Keratinocyte (primary cell): ENCODE results near the gene SLC17A9. TPM values are rescaled to one million over a fixed set of nuclear protein-coding genes. Genes with fewer than 3 reads are reported as not detected.

Source experiments
- DNase-seq: peaks from one replicate; pipeline ENCODE4 v3.0.0-alpha.2; 2011; ENCODE audit warnings: low read depth, missing footprints, low spot score
- FAIRE-seq: peaks from 2 replicates; lab custom pipeline; 2011; peaks lifted over from hg19 to GRCh38; lab: Jason Lieb, UNC
- H2AFZ ChIP-seq: 2 replicates; pipeline ENCODE4 v1.6.0; 2012; ENCODE audit warnings: low read length, control low read depth, inconsistent platforms; ENCODE audit not compliant: control insufficient read depth
- H3K27ac ChIP-seq: 2 replicates; pipeline ENCODE4 v1.5.1; 2011; ENCODE audit warnings: low read length; ENCODE audit not compliant: control insufficient read depth, insufficient read depth
- H3K27me3 ChIP-seq: 3 replicates; pipeline ENCODE4 v1.6.0; 2011; ENCODE audit warnings: low read length; ENCODE audit not compliant: control insufficient read depth, insufficient read depth; ENCODE audit errors: extremely low read depth
- H3K36me3 ChIP-seq, 2 experiments: 2 replicates in 1 of 2; 3 replicates in 1 of 2; pipeline ENCODE4 v1.5.1; 2011; ENCODE audit warnings: low read length in 2 of 2, mild to moderate bottlenecking in 1 of 2; ENCODE audit not compliant: control insufficient read depth in 2 of 2, insufficient read depth in 2 of 2; ENCODE audit errors: extremely low read depth in 1 of 2
- H3K4me1 ChIP-seq: 3 replicates; pipeline ENCODE4 v1.5.1; 2011; ENCODE audit warnings: low read length; ENCODE audit not compliant: control insufficient read depth, insufficient read depth; ENCODE audit errors: extremely low read depth
- H3K4me2 ChIP-seq: 3 replicates; pipeline ENCODE4 v1.6.0; 2011; ENCODE audit warnings: low read depth, low read length; ENCODE audit not compliant: control insufficient read depth, insufficient read depth; ENCODE audit errors: extremely low read depth
- H3K4me3 ChIP-seq, 3 experiments: fragments of 200-600 bp in 1 of 3; sonication (generic) in 1 of 3; 2 replicates in 2 of 3; 3 replicates in 1 of 3; pipeline ENCODE4 v1.5.1; 2011 to 2016; ENCODE audit warnings: low read length in 3 of 3, mild to moderate bottlenecking in 3 of 3, control low read depth in 2 of 3, inconsistent platforms in 1 of 3, low read depth in 1 of 3, mixed read lengths in 1 of 3, mixed run types in 1 of 3, moderate library complexity in 1 of 3; ENCODE audit not compliant: control insufficient read depth in 2 of 3, insufficient read depth in 2 of 3; ENCODE audit errors: extremely low read depth in 1 of 3
- H3K79me2 ChIP-seq: 2 replicates; pipeline ENCODE4 v1.6.0; 2012; ENCODE audit warnings: low read length; ENCODE audit not compliant: control insufficient read depth, insufficient read depth
- H3K9ac ChIP-seq: 3 replicates; pipeline ENCODE4 v1.6.0; 2011; ENCODE audit warnings: low read length; ENCODE audit not compliant: control insufficient read depth, insufficient read depth; ENCODE audit errors: extremely low read depth
- H3K9me1 ChIP-seq: 3 replicates; pipeline ENCODE4 v1.6.0; 2011; ENCODE audit warnings: low read length; ENCODE audit not compliant: control insufficient read depth, insufficient read depth; ENCODE audit errors: extremely low read depth
- H3K9me3 ChIP-seq: 2 replicates; pipeline ENCODE4 v1.5.1; 2012; ENCODE audit warnings: low read depth, low read length; ENCODE audit not compliant: control insufficient read depth
- H4K20me1 ChIP-seq: 3 replicates; pipeline ENCODE4 v1.6.0; 2011; ENCODE audit warnings: low read length; ENCODE audit not compliant: control insufficient read depth, insufficient read depth; ENCODE audit errors: extremely low read depth
- CTCF ChIP-seq, 3 experiments: IDR thresholded peaks in 1 of 3; conservative IDR thresholded peaks in 1 of 3; optimal IDR thresholded peaks in 1 of 3; 2 replicates in 2 of 3; 3 replicates in 1 of 3; pipeline versions ENCODE3 to v1.5.1; 2011; ENCODE audit warnings: low read length in 3 of 3, mild to moderate bottlenecking in 3 of 3, moderate library complexity in 2 of 3, control low read depth in 1 of 3, inconsistent platforms in 1 of 3; ENCODE audit not compliant: insufficient read depth in 2 of 3; ENCODE audit errors: extremely low read depth in 1 of 3
- EZH2 ChIP-seq: IDR thresholded peaks from one replicate; pipeline ENCODE4 v1.6.1; 2012; ENCODE audit warnings: inconsistent platforms, mild to moderate bottlenecking, low read length, moderate library complexity
- dilution Hi-C: fragments of 300-500 bp; cut with MboI; formaldehyde crosslinking; loops from one replicate; pipeline ENCODE4 v1.7.0; 2020; ENCODE audit warnings: low sequenced_read_pairs; ENCODE audit not compliant: extremely low pct_ligation_motif_present
- polyA plus RNA-seq, 5 experiments: library from polyadenylated mRNA; depleted of rRNA in 3 of 5; stranded (reverse) in 3 of 5; stranded (forward) in 1 of 5; unstranded in 1 of 5; fragments of >200 nt; gene quantifications; 1 replicate in 1 of 5; 2 replicates in 3 of 5; 3 replicates in 1 of 5; pipeline versions ENCODE4 v1.2.1 to v1.2.3, GENCODE V29; 2011 to 2012; ENCODE audit warnings: missing spikeins in 2 of 5, low read depth in 1 of 5, low replicate concordance in 1 of 5

The SLC17A9 gene
- polyA plus RNA-seq, 1 donor (not counting 4 experiments of a cell fraction or from before 2014, with no cell fraction given): not detected

GRCh38 chr20:62945771-62946339, 6.7 kb upstream of the SLC17A9 start:
- no peaks in the 10 kb centered on the region for H3K9me1 ChIP-seq
- FAIRE-seq (no peak), DNase-seq (no peak)
- no peak overlapping the region for H2AFZ ChIP-seq
- H3K4me3 ChIP-seq: no peak overlapping the region
- no peak overlapping the region for H3K27ac ChIP-seq
- H3K4me2 ChIP-seq: no peak overlapping the region
- H3K36me3 ChIP-seq: peaks cover 37 to 44% of the 10 kb centered on the region in 2 experiments
- no peaks in the 10 kb centered on the region for H3K4me1 ChIP-seq
- no peaks in the 10 kb centered on the region for H3K27me3 ChIP-seq
- peaks cover 20% of the 10 kb centered on the region for H3K79me2 ChIP-seq
- H3K9ac ChIP-seq: no peak overlapping the region
- dilution Hi-C loops: no loop called here
- TF ChIP-seq EZH2 (no peak), CTCF (optimal IDR thresholded peaks at IDR 0.05 in 1 of 3, IDR thresholded peaks at IDR 0.05 in 1 of 3, conservative IDR thresholded peaks at IDR 0.05 in 1 of 3; ENCODE audit: extremely low read depth in 1 of 3, insufficient read depth in 2 of 3, low read length in 3 of 3) (no peak)
- no peaks in the 10 kb centered on the region for H4K20me1 ChIP-seq
- no peaks in the 10 kb centered on the region for H3K9me3 ChIP-seq

- Histone ChIP-seq H2AFZ (no peak overlapping the region), H3K27ac (no peak overlapping the region), H3K79me2 (peaks cover 9% of the 10 kb centered on the region), H3K9ac (no peak overlapping the region), H3K4me3 (no peak overlapping the region), H3K4me1 (no peaks in the 10 kb centered on the region), H3K4me2 (no peak overlapping the region), H3K36me3 (peaks cover 32 to 35% of the 10 kb centered on the region in 2 experiments), H4K20me1 (no peaks in the 10 kb centered on the region), H3K27me3 (no peaks in the 10 kb centered on the region), H3K9me1 (no peaks in the 10 kb centered on the region), H3K9me3 (no peaks in the 10 kb centered on the region)
- dilution Hi-C loops: no loop called here
- FAIRE-seq (no peak), DNase-seq (no peak)
- TF ChIP-seq EZH2 (no peak), CTCF (optimal IDR thresholded peaks at IDR 0.05 in 1 of 3, IDR thresholded peaks at IDR 0.05 in 1 of 3, conservative IDR thresholded peaks at IDR 0.05 in 1 of 3; ENCODE audit: extremely low read depth in 1 of 3, insufficient read depth in 2 of 3, low read length in 3 of 3) (no peak)
These were observed 5.6 kb upstream of the SLC17A9 start for GRCh38 chr20:62946918-62947317.
